ENCODE data around the gene MAPT. TPM values are rescaled to one million over a fixed set of nuclear protein-coding genes. Genes with fewer than 3 reads are reported as not detected.

Gene MAPT
- total RNA-seq, 2 donors from 2014 or later = 20.8 to 24.0 TPM

Other genes with a start within 250 kb of the MAPT start
- not detected for gene CRHR1, start 110.2 kb upstream of the MAPT start, total RNA-seq
- gene SPPL2C, start 49.7 kb upstream of the MAPT start, total RNA-seq = not detected
- gene STH, start 104.7 kb downstream of the MAPT start, total RNA-seq = not detected

All from left cardiac atrium (tissue), 2 donors.